ENCODE measurements around the gene ST6GAL1.

GRCh38 chr3:186996356-186996755 lies 66.0 kb downstream of the ST6GAL1 start:
- TF ChIP-seq CTCF (IDR thresholded peaks at IDR 0.05), result no peak
- no peak for TF ChIP-seq POLR2AphosphoS5 (IDR thresholded peaks at IDR 0.05; ENCODE audit: low read depth, low read length)
- no peak for TF ChIP-seq REST (IDR thresholded peaks at IDR 0.05; ENCODE audit: insufficient read depth in 1 of 2, low read depth in 2 of 2, low read length in 1 of 2)
- TF ChIP-seq TCF7L2 (IDR thresholded peaks at IDR 0.05; ENCODE audit: low read depth, low read length), result no peak
